GM12873 (cell line): ENCODE results near the gene CD164L2.

Experiments used
- TF ChIP-seq, protein P1 (sequence below): IDR thresholded peaks from 2 replicates; pipeline ENCODE4 v1.5.1; 2012; ENCODE audit warnings: low read depth, mild to moderate bottlenecking, moderate library complexity, low read length, control low read depth; ENCODE audit not compliant: insufficient read depth; ENCODE audit errors: missing control alignments

CD164L2 gene

DNA sequence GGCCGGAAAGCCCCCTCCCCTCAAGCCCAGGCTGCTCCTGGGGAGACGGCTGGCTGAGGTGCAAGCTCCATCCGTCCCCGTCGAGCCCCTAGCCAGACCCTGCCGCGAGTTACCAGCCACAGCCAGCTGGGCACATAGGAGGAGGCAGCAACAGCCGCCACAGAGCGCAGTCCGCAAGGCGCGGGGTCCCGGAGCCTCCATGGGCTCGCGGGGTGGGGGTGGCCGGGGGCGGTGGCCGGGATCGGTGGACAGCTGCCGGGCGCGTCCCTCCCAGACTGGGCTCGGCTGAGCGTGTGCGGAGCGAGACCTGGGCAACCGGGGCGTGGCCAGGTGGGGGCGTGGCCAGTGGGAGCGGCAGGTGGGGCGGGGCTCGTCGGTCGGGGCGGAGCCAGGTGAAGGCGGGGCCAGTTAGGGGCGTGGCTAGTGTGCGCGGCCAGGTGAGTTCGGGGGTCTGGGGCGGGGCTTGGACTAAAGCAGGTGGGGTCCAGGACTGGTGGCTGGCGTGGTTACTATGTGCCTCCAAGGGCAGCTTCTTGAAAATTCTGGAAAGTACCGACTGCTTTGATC lies at the start of gene CD164L2:
Gene CD164L2 (minus strand): TSS at position 295 of the 567 bp plus-strand sequence. CDS start 94 bp downstream, at position 201.
- TF ChIP-seq, protein P1, sequence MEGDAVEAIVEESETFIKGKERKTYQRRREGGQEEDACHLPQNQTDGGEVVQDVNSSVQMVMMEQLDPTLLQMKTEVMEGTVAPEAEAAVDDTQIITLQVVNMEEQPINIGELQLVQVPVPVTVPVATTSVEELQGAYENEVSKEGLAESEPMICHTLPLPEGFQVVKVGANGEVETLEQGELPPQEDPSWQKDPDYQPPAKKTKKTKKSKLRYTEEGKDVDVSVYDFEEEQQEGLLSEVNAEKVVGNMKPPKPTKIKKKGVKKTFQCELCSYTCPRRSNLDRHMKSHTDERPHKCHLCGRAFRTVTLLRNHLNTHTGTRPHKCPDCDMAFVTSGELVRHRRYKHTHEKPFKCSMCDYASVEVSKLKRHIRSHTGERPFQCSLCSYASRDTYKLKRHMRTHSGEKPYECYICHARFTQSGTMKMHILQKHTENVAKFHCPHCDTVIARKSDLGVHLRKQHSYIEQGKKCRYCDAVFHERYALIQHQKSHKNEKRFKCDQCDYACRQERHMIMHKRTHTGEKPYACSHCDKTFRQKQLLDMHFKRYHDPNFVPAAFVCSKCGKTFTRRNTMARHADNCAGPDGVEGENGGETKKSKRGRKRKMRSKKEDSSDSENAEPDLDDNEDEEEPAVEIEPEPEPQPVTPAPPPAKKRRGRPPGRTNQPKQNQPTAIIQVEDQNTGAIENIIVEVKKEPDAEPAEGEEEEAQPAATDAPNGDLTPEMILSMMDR, result no peak

DNA sequence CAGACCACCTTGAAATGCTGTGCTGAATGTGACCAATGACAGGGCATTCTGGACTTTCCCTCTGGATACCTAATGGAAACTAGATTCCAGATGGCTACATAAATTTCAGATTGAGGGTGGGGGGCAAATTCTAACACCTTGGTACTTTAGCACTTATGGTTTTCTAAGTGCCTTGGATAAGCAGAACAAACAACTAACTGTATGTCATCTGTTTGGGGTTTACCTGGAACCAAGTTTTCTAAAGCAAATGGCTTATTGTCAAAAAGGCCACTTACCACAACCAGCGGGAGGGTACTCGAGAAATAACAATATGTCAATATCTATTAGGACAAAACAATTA lies 48.4 kb upstream of the CD164L2 start:
- TF ChIP-seq, protein P1, result no peak

DNA sequence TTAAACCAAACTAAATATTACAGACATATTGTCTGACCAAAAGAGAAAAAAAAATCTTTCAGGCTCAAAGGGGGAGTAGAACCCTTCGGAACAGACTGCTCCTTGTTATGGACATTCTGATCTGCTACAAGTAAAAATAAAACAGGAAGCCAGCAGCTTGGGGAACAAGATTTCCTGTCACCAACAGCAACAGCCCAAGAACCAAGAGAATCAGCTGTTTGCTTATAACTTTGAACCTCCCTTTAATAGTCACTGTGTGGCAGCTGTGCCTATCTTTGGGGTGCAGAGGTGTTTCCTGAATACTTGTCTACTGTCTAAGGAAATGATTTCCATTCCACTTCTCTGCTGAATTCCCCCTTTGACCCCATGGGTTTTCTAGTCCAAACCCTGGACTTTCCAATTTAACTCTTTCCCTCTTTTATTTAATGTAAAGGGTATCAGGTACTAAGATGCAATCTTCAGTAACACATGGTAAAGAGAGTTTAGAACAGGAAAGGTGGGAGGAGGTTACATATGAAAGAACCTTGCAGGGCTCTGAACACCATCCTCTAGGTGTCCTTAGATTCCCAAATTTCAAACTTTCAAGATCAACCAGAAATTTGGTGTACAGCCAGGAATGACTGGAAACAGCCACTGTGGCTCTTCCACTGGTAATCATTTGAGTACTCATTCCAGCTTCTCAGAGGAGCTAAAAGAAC lies 47.9 kb upstream of the CD164L2 start:
- TF ChIP-seq, protein P1, result no peak

DNA sequence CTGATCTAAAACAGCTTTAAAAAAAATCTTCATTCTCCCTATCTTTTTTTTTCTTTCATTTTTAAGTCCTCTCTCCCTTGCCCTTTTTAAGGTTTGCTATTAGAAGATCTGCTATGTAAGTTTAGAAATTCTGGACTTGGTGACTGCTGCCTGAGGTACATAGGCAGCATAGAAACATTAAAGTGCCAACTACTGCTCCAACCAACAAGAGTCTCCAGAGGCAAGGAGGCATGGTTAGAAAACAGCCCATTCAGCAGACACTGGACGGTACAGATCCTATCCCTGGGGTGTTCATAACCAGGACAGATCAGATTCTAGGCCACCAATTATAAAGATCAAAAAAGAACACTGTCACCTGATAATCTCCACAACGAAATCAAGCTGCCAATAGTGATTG lies 45.9 kb upstream of the CD164L2 start:
- TF ChIP-seq, protein P1, result no peak

DNA sequence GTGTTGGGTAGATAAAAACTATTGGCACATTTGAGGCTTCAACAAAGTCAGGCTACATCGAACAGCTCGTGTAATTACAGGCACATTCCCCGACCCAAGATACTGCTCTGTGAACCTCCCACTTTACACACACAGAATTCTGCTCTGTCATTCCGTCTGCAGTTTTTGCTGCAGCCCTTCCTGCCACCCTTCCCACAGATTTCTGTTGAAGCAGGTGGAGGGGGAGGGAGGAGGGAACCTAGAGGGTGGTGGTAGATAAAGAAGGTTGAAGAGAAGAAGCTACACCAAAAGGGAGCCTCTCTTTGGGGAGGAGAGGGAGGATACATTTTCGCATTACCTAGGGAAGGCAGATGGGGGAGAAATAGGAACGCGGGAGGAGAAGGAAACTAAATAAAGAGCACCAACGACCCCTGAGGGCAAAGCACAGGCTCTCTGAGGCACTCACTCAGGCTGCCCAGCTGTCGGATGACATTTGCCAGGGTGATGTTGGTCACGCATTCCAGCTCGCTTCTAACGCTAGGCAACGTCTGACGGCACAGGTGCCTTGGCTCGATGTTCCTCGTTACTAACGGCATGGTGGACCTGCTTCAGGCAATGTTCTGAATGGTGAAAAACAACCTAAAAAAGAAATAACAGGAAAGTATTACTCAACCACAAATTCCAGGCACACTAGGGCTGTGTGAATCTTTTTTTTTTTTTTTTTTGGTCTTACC lies 45.3 kb upstream of the CD164L2 start:
- TF ChIP-seq, protein P1, result no peak

DNA sequence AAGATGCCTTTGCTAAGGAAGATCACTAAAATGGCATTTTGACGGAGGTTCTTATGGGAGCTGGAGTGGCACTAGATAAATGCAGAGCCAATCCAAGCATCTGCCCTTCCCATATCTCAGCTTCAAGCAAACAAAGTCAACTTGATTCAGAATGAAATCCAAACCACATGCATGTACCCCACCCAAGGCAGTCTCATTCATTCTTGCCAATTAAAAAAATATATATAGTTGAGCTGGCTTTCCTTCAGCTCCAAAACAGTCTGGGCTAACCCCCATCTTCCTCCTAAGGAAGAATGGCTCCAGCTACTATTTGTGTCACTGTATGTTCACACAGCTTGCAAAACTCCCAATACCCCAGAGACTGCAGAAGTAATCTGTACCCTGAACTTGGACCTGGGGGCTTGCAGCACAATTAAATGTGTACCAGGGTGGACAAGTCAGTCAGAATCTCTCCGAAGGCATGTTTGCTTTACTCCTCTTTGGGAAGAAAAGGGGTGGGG lies 44.7 kb upstream of the CD164L2 start:
- TF ChIP-seq, protein P1, result no peak

DNA sequence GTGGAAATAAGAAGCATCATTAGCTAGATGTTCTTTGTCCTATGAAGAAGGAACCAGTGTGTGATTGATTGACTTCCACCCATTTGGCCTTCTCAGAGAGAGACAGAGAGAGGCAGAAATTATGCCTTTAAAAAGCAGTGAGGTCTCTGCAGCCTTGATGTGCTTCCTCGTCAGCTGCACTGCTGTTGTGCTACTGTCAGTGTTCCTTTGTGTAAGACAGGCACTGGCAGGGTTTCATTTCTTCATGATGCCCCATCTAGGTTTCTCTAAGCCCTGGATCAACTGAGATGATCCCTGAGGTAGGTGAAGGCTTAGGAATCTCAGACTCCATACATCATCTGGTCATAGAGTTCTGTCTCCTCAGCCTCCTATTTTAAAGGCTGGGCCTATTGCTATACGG lies 44.2 kb upstream of the CD164L2 start:
- TF ChIP-seq, protein P1, result no peak
